ENCODE data around the gene IRF2BP2. TPM values are rescaled to one million over a fixed set of nuclear protein-coding genes. Genes with fewer than 3 reads are reported as not detected.

Gene IRF2BP2
- total RNA-seq, 1 experiment from 2014 or later, result 122 TPM

- Histone ChIP-seq H3K9me3 (ENCODE audit: insufficient read depth, low read depth) (no peaks in the 10 kb centered on the region), H3F3A (ENCODE audit: insufficient read depth, low read depth) (peaks cover 51% of the 10 kb centered on the region), H3K79me2 (ENCODE audit: low read depth) (peaks cover 14% of the 10 kb centered on the region), H3K4me3 (peak overlapping the region; percentile 47), H3K9me2 (ENCODE audit: insufficient read depth) (no peaks in the 10 kb centered on the region), H3K4me2 (peak overlapping the region; percentile 100), H3K27me3 (ENCODE audit: insufficient read depth, low read depth) (no peaks in the 10 kb centered on the region), H2AFZ (peak overlapping the region; percentile 26; the same call in 1 of the 2 replicates), H3K36me3 (ENCODE audit: low read depth) (no peaks in the 10 kb centered on the region), H3K4me1 (replicated peaks; ENCODE audit: insufficient read depth) (peaks cover 38% of the 10 kb centered on the region), H4K20me1 (ENCODE audit: insufficient read depth) (no peaks in the 10 kb centered on the region), H3K27ac (peak overlapping the region; percentile 100)
- TF ChIP-seq CTCF (conservative IDR thresholded peaks at IDR 0.05), result no peak
- TF ChIP-seq EZH2 (IDR thresholded peaks at IDR 0.05; ENCODE audit: low read depth), result no peak
- POLR2A ChIA-PET (ENCODE audit: unreplicated experiment), result interaction anchor here (0.6 to 2.9 kb wide), 8 partner anchors 10 to 313 kb away, joined by 3 to 57 read pairs (median 4); no protein-coding TSS in a partner anchor
- intact Hi-C loops (cut with micrococcal nuclease; ENCODE audit: unreplicated experiment), result no loop called here
- CTCF ChIA-PET, result interaction anchor here (0.7 kb wide), 2 partner anchors 43 to 118 kb away, joined by 3 to 14 read pairs; no protein-coding TSS in a partner anchor
- DNase-seq, result peak in 1 of 2 experiments; percentile 72
- TSS peak; percentile 46 for BruUV-seq (replicated peaks)
Measured at GRCh38 chr1:234613128-234613875, 3.3 kb upstream of the IRF2BP2 start.

GRCh38 chr1:234612352-234613127, 2.6 kb upstream of the IRF2BP2 start:
- ChIA-PET POLR2A (ENCODE audit: unreplicated experiment) (interaction anchor here (0.6 to 2.9 kb wide), 14 partner anchors 9 to 455 kb away, joined by 3 to 65 read pairs (median 9); no protein-coding TSS in a partner anchor), CTCF (interaction anchor here (0.7 to 1.9 kb wide), 5 partner anchors 46 to 471 kb away, joined by 3 to 8 read pairs (median 5); no protein-coding TSS in a partner anchor)
- peak overlapping the region; percentile 91 for H3K4me3 ChIP-seq
- intact Hi-C loops (cut with micrococcal nuclease; ENCODE audit: unreplicated experiment), result loop anchor here (1.0 kb wide), 8 partner anchors 19 to 471 kb away; no protein-coding TSS in a partner anchor
- H3K79me2 ChIP-seq (ENCODE audit: low read depth), result peaks cover 21% of the 10 kb centered on the region
- peak; percentile 94 to 99 for DNase-seq
- H3F3A ChIP-seq (ENCODE audit: insufficient read depth, low read depth), result peaks cover 56% of the 10 kb centered on the region
- peaks cover 38% of the 10 kb centered on the region for H3K4me1 ChIP-seq (replicated peaks; ENCODE audit: insufficient read depth)
- H3K9me3 ChIP-seq (ENCODE audit: insufficient read depth, low read depth), result no peaks in the 10 kb centered on the region
- H2AFZ ChIP-seq, result no peak overlapping the region
- no TSS peak for BruUV-seq (replicated peaks)
- no peaks in the 10 kb centered on the region for H3K27me3 ChIP-seq (ENCODE audit: insufficient read depth, low read depth)
- peak overlapping the region; percentile 100 for H3K27ac ChIP-seq
- no peaks in the 10 kb centered on the region for H3K9me2 ChIP-seq (ENCODE audit: insufficient read depth)
- peaks cover 5% of the 10 kb centered on the region for H4K20me1 ChIP-seq (ENCODE audit: insufficient read depth)
- no peak for TF ChIP-seq CTCF (conservative IDR thresholded peaks at IDR 0.05)
- TF ChIP-seq EZH2 (IDR thresholded peaks at IDR 0.05; ENCODE audit: low read depth), result no peak
- peaks cover 5% of the 10 kb centered on the region for H3K36me3 ChIP-seq (ENCODE audit: low read depth)
- H3K4me2 ChIP-seq, result peak overlapping the region; percentile 100

GRCh38 chr1:234611847-234612351, 1.9 kb upstream of the IRF2BP2 start:
- peak; percentile 37 to 61 for DNase-seq
- H3K27ac ChIP-seq, result peak overlapping the region; percentile 100
- H3F3A ChIP-seq (ENCODE audit: insufficient read depth, low read depth), result peaks cover 61% of the 10 kb centered on the region
- peaks cover 28% of the 10 kb centered on the region for H3K79me2 ChIP-seq (ENCODE audit: low read depth)
- TF ChIP-seq CTCF (conservative IDR thresholded peaks at IDR 0.05) (no peak), EZH2 (IDR thresholded peaks at IDR 0.05; ENCODE audit: low read depth) (no peak)
- no peaks in the 10 kb centered on the region for H3K27me3 ChIP-seq (ENCODE audit: insufficient read depth, low read depth)
- H3K9me3 ChIP-seq (ENCODE audit: insufficient read depth, low read depth), result no peaks in the 10 kb centered on the region
- ChIA-PET POLR2A (ENCODE audit: unreplicated experiment) (interaction anchor here (0.5 to 2.9 kb wide), 34 partner anchors 8 to 462 kb away, joined by 3 to 65 read pairs (median 6); no protein-coding TSS in a partner anchor), CTCF (interaction anchor here (0.6 to 1.9 kb wide), 7 partner anchors 46 to 480 kb away, joined by 3 to 8 read pairs (median 5); no protein-coding TSS in a partner anchor)
- peaks cover 10% of the 10 kb centered on the region for H4K20me1 ChIP-seq (ENCODE audit: insufficient read depth)
- peak overlapping the region; percentile 100 for H3K4me2 ChIP-seq
- intact Hi-C loops (cut with micrococcal nuclease; ENCODE audit: unreplicated experiment), result loop anchor here (1.0 to 2.0 kb wide), 14 partner anchors 19 to 471 kb away; no protein-coding TSS in a partner anchor
- no peaks in the 10 kb centered on the region for H3K9me2 ChIP-seq (ENCODE audit: insufficient read depth)
- TSS peak; percentile 80 for BruUV-seq (replicated peaks)
- no peak overlapping the region for H2AFZ ChIP-seq
- H3K36me3 ChIP-seq (ENCODE audit: low read depth), result peaks cover 11% of the 10 kb centered on the region
- H3K4me3 ChIP-seq, result peak overlapping the region; percentile 91
- H3K4me1 ChIP-seq (replicated peaks; ENCODE audit: insufficient read depth), result peaks cover 38% of the 10 kb centered on the region

All from PC-9 (cell line).